Activated naive CD8-positive, alpha-beta T cell (primary cell): ENCODE results near the gene TAF11L13.

Experiments used
- H3K27ac Mint-ChIP-seq: one replicate; pipeline ENCODE4 v1.8.0; 2021; ENCODE audit warnings: mixed read lengths
- H3K27me3 Mint-ChIP-seq: one replicate; pipeline ENCODE4 v1.8.0; 2021; ENCODE audit warnings: mixed read lengths
- H3K36me3 Mint-ChIP-seq: one replicate; pipeline ENCODE4 v1.8.0; 2021; ENCODE audit warnings: mixed read lengths
- H3K4me1 Mint-ChIP-seq: one replicate; pipeline ENCODE4 v1.8.0; 2021; ENCODE audit warnings: low read depth, mixed read lengths
- H3K4me3 Mint-ChIP-seq: one replicate; pipeline ENCODE4 v1.8.0; 2021; ENCODE audit warnings: mild to moderate bottlenecking, mixed read lengths
- H3K9me3 Mint-ChIP-seq: one replicate; pipeline ENCODE4 v1.8.0; 2021; ENCODE audit warnings: low read depth, mixed read lengths

TAF11L13 gene

GRCh38 chr5:17655921-17656320 lies 24.0 kb downstream of the TAF11L13 start:
- H3K4me3 Mint-ChIP-seq: no peak overlapping the region
- peaks cover 8% of the 10 kb centered on the region for H3K9me3 Mint-ChIP-seq
- no peaks in the 10 kb centered on the region for H3K36me3 Mint-ChIP-seq

GRCh38 chr5:17663182-17663581 lies 31.3 kb downstream of the TAF11L13 start:
- H3K4me3 Mint-ChIP-seq: no peak overlapping the region
- no peak overlapping the region for H3K27ac Mint-ChIP-seq
- H3K27me3 Mint-ChIP-seq: no peaks in the 10 kb centered on the region
- no peaks in the 10 kb centered on the region for H3K4me1 Mint-ChIP-seq
- H3K9me3 Mint-ChIP-seq: peaks cover 10% of the 10 kb centered on the region
- H3K36me3 Mint-ChIP-seq: no peaks in the 10 kb centered on the region

More at GRCh38 chr5:17655921-17656320, 24.0 kb downstream of the TAF11L13 start:
- no peaks in the 10 kb centered on the region for H3K27me3 Mint-ChIP-seq
- no peaks in the 10 kb centered on the region for H3K4me1 Mint-ChIP-seq
- H3K27ac Mint-ChIP-seq: no peak overlapping the region

GRCh38 chr5:17665836-17666235 lies 33.9 kb downstream of the TAF11L13 start:
- H3K27me3 Mint-ChIP-seq: no peaks in the 10 kb centered on the region
- H3K4me1 Mint-ChIP-seq: no peaks in the 10 kb centered on the region

GRCh38 chr5:17666726-17667235 lies 34.9 kb downstream of the TAF11L13 start:
- no peaks in the 10 kb centered on the region for H3K36me3 Mint-ChIP-seq
- no peak overlapping the region for H3K27ac Mint-ChIP-seq
- no peaks in the 10 kb centered on the region for H3K27me3 Mint-ChIP-seq
- no peaks in the 10 kb centered on the region for H3K4me1 Mint-ChIP-seq
- H3K9me3 Mint-ChIP-seq: peaks cover 5% of the 10 kb centered on the region
- no peak overlapping the region for H3K4me3 Mint-ChIP-seq

More at GRCh38 chr5:17665836-17666235, 33.9 kb downstream of the TAF11L13 start:
- H3K9me3 Mint-ChIP-seq: peaks cover 10% of the 10 kb centered on the region
- H3K4me3 Mint-ChIP-seq: no peak overlapping the region
- H3K36me3 Mint-ChIP-seq: no peaks in the 10 kb centered on the region
- H3K27ac Mint-ChIP-seq: no peak overlapping the region

GRCh38 chr5:17670353-17670752 lies 38.5 kb downstream of the TAF11L13 start:
- H3K4me1 Mint-ChIP-seq: no peaks in the 10 kb centered on the region
- H3K4me3 Mint-ChIP-seq: no peak overlapping the region
- no peaks in the 10 kb centered on the region for H3K36me3 Mint-ChIP-seq
- H3K9me3 Mint-ChIP-seq: peaks cover 8% of the 10 kb centered on the region
- no peak overlapping the region for H3K27ac Mint-ChIP-seq
- H3K27me3 Mint-ChIP-seq: no peaks in the 10 kb centered on the region

GRCh38 chr5:17678751-17679324 lies 47.0 kb downstream of the TAF11L13 start:
- Mint-ChIP-seq H3K36me3 (no peaks in the 10 kb centered on the region), H3K27ac (no peak overlapping the region), H3K9me3 (peaks cover 15% of the 10 kb centered on the region), H3K4me3 (no peak overlapping the region), H3K4me1 (no peaks in the 10 kb centered on the region), H3K27me3 (no peaks in the 10 kb centered on the region)

GRCh38 chr5:17679597-17680203 lies 47.8 kb downstream of the TAF11L13 start:
- no peak overlapping the region for H3K4me3 Mint-ChIP-seq
- no peaks in the 10 kb centered on the region for H3K4me1 Mint-ChIP-seq
- no peak overlapping the region for H3K27ac Mint-ChIP-seq
- H3K27me3 Mint-ChIP-seq: no peaks in the 10 kb centered on the region
- H3K9me3 Mint-ChIP-seq: peaks cover 12% of the 10 kb centered on the region
- H3K36me3 Mint-ChIP-seq: no peaks in the 10 kb centered on the region

- H3K9me3 Mint-ChIP-seq: peaks cover 6% of the 10 kb centered on the region
- H3K27me3 Mint-ChIP-seq: no peaks in the 10 kb centered on the region
- no peak overlapping the region for H3K27ac Mint-ChIP-seq
- H3K4me1 Mint-ChIP-seq: no peaks in the 10 kb centered on the region
- no peaks in the 10 kb centered on the region for H3K36me3 Mint-ChIP-seq
- no peak overlapping the region for H3K4me3 Mint-ChIP-seq
Observed at GRCh38 chr5:17680737-17681136, 48.8 kb downstream of the TAF11L13 start.
